ENCODE measurements around the gene CCNI2.
A peak's percentile ranks its signal among the peaks of the same experiment; 100 is the strongest.

Gene CCNI2

DNA sequence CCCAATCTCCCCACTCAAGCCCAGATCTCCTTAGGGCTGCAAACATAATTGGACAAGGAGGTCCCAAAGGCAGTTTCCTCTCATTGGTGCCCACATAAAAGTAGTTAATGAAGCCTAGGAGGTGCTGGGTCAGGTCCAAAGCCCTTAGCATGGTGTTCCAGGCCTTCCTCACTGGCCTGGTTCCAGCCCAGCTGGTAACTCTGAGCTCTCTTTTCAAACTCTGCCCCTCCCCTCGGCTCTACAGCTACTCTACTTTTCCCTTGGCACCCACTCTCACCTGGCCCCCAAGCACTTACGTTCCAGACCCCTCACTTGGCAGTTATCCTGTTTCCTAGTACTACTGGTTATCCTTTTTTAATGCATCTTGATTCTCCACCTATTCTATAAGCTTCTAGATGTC lies 19.9 kb downstream of the CCNI2 start:
- Histone ChIP-seq H3K27ac (ENCODE audit: poor library complexity, severe bottlenecking) (no peak overlapping the region), H3K4me3 (ENCODE audit: severe bottlenecking) (no peak overlapping the region), H3K36me3 (ENCODE audit: low read depth) (peaks cover 42% of the 10 kb centered on the region), H3K9me3 (ENCODE audit: severe bottlenecking) (no peaks in the 10 kb centered on the region), H3K4me1 (ENCODE audit: insufficient read depth, poor library complexity, severe bottlenecking) (no peaks in the 10 kb centered on the region), H3K27me3 (ENCODE audit: insufficient read depth, poor library complexity, severe bottlenecking) (no peaks in the 10 kb centered on the region)
- TF ChIP-seq, protein P1, sequence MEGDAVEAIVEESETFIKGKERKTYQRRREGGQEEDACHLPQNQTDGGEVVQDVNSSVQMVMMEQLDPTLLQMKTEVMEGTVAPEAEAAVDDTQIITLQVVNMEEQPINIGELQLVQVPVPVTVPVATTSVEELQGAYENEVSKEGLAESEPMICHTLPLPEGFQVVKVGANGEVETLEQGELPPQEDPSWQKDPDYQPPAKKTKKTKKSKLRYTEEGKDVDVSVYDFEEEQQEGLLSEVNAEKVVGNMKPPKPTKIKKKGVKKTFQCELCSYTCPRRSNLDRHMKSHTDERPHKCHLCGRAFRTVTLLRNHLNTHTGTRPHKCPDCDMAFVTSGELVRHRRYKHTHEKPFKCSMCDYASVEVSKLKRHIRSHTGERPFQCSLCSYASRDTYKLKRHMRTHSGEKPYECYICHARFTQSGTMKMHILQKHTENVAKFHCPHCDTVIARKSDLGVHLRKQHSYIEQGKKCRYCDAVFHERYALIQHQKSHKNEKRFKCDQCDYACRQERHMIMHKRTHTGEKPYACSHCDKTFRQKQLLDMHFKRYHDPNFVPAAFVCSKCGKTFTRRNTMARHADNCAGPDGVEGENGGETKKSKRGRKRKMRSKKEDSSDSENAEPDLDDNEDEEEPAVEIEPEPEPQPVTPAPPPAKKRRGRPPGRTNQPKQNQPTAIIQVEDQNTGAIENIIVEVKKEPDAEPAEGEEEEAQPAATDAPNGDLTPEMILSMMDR (IDR thresholded peaks at IDR 0.05; ENCODE audit: poor library complexity, severe bottlenecking): no peak
- ATAC-seq (ENCODE audit: low read depth): no peak
- DNase-seq (ENCODE audit: low spot score): peak; percentile 21

DNA sequence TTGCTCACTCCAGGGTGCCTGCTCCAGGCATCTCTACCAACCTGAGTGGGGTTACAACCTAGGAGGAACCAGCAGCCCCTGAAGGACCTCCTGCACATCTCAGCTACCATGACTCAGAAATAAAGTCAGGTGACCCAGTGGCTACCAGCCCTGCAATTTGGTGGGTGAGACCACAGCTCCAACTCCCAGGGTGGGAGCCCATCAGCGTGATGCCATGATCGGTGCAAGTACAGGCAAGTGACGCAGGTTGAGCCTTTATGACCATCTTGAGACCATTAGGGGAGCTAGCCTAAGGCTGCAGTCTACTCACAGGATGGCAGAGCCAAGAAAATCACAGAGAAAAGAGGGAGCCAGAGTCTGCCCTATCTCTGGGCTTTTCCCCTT lies 21.3 kb downstream of the CCNI2 start:
- Histone ChIP-seq H3K27me3 (ENCODE audit: insufficient read depth, poor library complexity, severe bottlenecking) (no peaks in the 10 kb centered on the region), H3K27ac (ENCODE audit: poor library complexity, severe bottlenecking) (no peak overlapping the region), H3K4me1 (ENCODE audit: insufficient read depth, poor library complexity, severe bottlenecking) (no peaks in the 10 kb centered on the region), H3K36me3 (ENCODE audit: low read depth) (peaks cover 28% of the 10 kb centered on the region), H3K9me3 (ENCODE audit: severe bottlenecking) (no peaks in the 10 kb centered on the region), H3K4me3 (ENCODE audit: severe bottlenecking) (no peak overlapping the region)
- TF ChIP-seq, protein P1 (IDR thresholded peaks at IDR 0.05; ENCODE audit: poor library complexity, severe bottlenecking): no peak
- no peak for ATAC-seq (ENCODE audit: low read depth)
- peak; percentile 19 for DNase-seq (ENCODE audit: low spot score)

DNA sequence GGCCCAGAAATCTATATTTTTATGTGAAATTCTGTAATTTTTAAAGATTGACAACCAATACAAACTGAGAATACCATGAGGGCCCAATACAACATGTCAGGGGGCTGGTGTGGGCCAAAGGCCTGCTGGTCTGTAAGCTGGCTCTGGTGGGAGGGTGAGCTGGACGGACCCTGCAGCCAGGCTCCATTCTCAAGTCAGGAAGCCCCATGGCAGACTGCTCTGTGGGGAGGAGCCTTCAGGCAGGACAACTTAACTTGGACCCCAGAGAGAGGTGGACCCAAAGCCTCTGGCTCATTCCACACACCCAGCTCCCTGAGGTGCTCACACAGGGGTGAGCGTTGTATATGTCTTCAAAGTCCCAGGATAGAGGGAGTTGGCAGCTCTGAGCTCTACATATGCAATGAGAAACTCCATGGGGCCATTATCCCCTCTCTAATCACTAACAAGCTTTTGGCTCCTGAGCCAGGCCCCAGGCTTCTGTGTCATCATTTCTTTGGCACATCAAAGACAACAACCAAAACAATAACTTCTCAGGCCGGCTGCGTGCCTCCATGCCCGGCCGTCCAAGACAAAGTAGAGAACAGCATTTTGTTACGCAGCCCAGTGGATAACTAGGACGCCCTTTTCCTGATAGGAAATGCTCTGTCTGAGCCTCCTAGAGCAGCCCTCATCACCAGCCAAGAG lies 23.4 kb downstream of the CCNI2 start:
- TF ChIP-seq, protein P1 (IDR thresholded peaks at IDR 0.05; ENCODE audit: poor library complexity, severe bottlenecking): no peak
- peak; percentile 43 for DNase-seq (ENCODE audit: low spot score)
- no peaks in the 10 kb centered on the region for H3K27me3 ChIP-seq (ENCODE audit: insufficient read depth, poor library complexity, severe bottlenecking)
- no peak overlapping the region for H3K27ac ChIP-seq (ENCODE audit: poor library complexity, severe bottlenecking)
- peaks cover 9% of the 10 kb centered on the region for H3K4me1 ChIP-seq (ENCODE audit: insufficient read depth, poor library complexity, severe bottlenecking)
- peaks cover 7% of the 10 kb centered on the region for H3K36me3 ChIP-seq (ENCODE audit: low read depth)
- no peak overlapping the region for H3K4me3 ChIP-seq (ENCODE audit: severe bottlenecking)
- no peak for ATAC-seq (ENCODE audit: low read depth)
- H3K9me3 ChIP-seq (ENCODE audit: severe bottlenecking): no peaks in the 10 kb centered on the region

DNA sequence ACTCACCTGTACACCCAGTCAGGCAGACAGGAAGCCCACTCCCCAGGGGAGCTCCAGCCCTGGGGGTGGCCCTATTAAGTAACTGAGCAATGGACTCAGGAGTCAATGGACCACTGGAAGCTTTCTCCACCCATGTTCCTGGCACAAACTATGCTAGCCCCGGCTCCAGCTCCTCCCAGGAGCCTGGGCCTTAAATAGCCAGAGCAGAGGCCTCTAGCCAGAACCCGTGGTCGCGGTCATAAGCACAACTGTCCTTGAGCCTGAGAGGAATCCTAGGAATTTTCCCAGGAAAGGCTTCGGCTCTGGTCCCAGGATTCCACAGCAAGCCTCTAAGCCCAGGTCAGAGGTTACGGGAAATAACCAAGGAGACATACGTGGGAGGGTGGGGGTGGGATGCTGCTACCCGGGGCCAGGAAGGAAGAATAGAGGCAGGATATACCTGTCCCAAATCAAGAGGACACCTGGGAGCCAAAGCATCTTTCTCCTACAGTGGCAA lies 24.3 kb downstream of the CCNI2 start:
- peaks cover 6% of the 10 kb centered on the region for H3K36me3 ChIP-seq (ENCODE audit: low read depth)
- DNase-seq (ENCODE audit: low spot score): peak; percentile 48
- no peaks in the 10 kb centered on the region for H3K9me3 ChIP-seq (ENCODE audit: severe bottlenecking)
- H3K27me3 ChIP-seq (ENCODE audit: insufficient read depth, poor library complexity, severe bottlenecking): no peaks in the 10 kb centered on the region
- ATAC-seq (ENCODE audit: low read depth): no peak
- H3K4me3 ChIP-seq (ENCODE audit: severe bottlenecking): no peak overlapping the region
- TF ChIP-seq, protein P1 (IDR thresholded peaks at IDR 0.05; ENCODE audit: poor library complexity, severe bottlenecking): no peak
- H3K27ac ChIP-seq (ENCODE audit: poor library complexity, severe bottlenecking): no peak overlapping the region
- H3K4me1 ChIP-seq (ENCODE audit: insufficient read depth, poor library complexity, severe bottlenecking): peaks cover 11% of the 10 kb centered on the region
